ENCODE results near the gene C16orf92.

Gene C16orf92

GRCh38 chr16:30063278-30063892 lies 40.4 kb downstream of the C16orf92 start:
- no peak for DNase-seq

- DNase-seq: peak; percentile 83
Measured at GRCh38 chr16:30063893-30064728, 41.1 kb downstream of the C16orf92 start.

GRCh38 chr16:30064729-30065101 lies 41.7 kb downstream of the C16orf92 start:
- DNase-seq: no peak

GRCh38 chr16:30065102-30065942 lies 42.3 kb downstream of the C16orf92 start, which contains the start of gene ALDOA:
TSS of gene ALDOA (plus strand) at chr16:30065760. CDS start at chr16:30066898, 1,138 bp downstream.
- peak; percentile 98 for DNase-seq

- DNase-seq: peak; percentile 64
Measured at GRCh38 chr16:30065943-30066760, 43.2 kb downstream of the C16orf92 start.

- no peak for DNase-seq
Measured at GRCh38 chr16:30066761-30067583, 44.0 kb downstream of the C16orf92 start.

- DNase-seq: no peak
Measured at GRCh38 chr16:30067584-30067916, 44.6 kb downstream of the C16orf92 start.

- no peak for DNase-seq
Measured at GRCh38 chr16:30068333-30068732, 45.3 kb downstream of the C16orf92 start.

GRCh38 chr16:30068750-30069610 lies 46.0 kb downstream of the C16orf92 start:
- DNase-seq: peak; percentile 55

GRCh38 chr16:30069611-30070462 lies 46.8 kb downstream of the C16orf92 start:
- DNase-seq: no peak

GRCh38 chr16:30070490-30070889 lies 47.5 kb downstream of the C16orf92 start:
- no peak for DNase-seq

Measured in DMS53 (cell line).